ENCODE measurements around the gene LBH.

The LBH gene

DNA sequence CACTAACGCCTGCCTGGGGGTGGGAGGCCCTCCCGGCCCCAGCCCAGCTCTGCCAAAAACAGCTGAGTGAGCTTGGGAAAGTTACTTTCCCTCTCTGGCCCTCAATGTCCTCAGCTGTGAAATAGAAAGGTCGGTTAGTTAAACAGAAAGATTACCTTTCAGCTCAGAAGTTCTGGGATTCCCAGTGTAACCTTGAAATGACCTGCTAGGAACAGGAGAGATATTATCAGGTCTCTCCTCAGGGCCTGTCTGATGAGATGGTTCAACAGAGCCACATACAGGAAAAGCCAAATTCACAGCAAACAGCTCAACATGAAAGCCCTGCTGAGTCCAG is 68.8 kb downstream of the LBH start:
- TF ChIP-seq, protein P1, sequence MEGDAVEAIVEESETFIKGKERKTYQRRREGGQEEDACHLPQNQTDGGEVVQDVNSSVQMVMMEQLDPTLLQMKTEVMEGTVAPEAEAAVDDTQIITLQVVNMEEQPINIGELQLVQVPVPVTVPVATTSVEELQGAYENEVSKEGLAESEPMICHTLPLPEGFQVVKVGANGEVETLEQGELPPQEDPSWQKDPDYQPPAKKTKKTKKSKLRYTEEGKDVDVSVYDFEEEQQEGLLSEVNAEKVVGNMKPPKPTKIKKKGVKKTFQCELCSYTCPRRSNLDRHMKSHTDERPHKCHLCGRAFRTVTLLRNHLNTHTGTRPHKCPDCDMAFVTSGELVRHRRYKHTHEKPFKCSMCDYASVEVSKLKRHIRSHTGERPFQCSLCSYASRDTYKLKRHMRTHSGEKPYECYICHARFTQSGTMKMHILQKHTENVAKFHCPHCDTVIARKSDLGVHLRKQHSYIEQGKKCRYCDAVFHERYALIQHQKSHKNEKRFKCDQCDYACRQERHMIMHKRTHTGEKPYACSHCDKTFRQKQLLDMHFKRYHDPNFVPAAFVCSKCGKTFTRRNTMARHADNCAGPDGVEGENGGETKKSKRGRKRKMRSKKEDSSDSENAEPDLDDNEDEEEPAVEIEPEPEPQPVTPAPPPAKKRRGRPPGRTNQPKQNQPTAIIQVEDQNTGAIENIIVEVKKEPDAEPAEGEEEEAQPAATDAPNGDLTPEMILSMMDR (IDR thresholded peaks at IDR 0.05; ENCODE audit: insufficient read depth, missing control alignments) = no peak
- FAIRE-seq (no peak), DNase-seq (ENCODE audit: insufficient read length, low spot score) (no peak)

DNA sequence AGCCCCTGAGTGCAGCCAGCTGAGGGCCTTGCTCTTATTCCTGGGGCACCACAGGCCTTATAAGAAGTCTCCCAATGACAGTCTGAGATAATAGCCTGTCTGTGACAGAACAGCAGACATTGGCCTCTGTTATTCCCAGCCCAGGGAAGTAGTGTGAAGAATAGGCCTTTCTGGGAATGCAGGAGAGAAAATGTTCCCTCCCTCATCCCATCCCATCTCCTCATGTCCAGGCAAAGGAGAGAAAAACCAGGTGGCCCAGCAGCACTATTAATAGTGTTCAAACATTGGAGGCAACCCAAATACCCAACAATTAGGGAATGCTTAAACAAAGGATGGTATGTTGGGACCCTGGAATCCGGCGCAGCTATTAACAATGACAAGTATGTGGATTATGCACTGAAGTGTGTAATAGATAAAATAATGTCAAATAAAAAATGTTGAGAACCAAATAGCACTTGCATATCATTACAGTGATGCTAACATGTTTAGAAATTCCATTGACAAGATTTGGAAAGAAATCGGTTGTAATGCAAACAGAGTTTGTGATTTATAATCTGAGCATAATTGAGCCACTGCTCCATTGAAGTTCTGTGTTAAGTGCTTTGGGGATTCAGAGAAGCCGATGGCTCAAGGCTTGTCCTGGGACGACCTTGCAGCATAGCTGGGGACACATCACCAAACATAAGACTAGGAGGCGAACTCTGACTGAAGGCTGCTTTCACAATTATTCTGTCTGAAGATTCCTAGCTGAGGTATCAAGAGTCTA is 69.3 kb downstream of the LBH start:
- TF ChIP-seq, protein P1 (IDR thresholded peaks at IDR 0.05; ENCODE audit: insufficient read depth, missing control alignments) = no peak
- FAIRE-seq (no peak), DNase-seq (ENCODE audit: insufficient read length, low spot score) (no peak)

DNA sequence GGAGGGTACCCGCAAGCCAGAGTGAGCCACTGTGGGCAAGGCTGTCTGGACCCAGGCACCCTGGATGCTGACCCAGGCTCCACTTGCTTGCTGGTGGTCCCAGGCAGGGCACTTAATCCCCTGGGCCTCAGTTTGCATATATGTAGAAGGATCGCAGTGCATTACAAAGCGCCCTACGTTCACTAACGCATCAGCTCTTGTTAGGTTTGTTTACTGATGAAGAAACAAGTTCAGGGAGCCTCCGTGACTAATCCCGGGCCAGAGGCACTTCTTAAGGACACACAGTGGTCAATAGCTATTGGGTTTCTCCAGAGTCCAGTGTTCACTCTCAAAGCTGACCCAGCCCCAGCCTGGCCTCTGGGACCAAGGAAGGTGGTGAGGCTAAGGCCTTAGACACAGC is 70.2 kb downstream of the LBH start:
- TF ChIP-seq, protein P1 (IDR thresholded peaks at IDR 0.05; ENCODE audit: insufficient read depth, missing control alignments) = no peak
- DNase-seq (ENCODE audit: insufficient read length, low spot score) (no peak), FAIRE-seq (no peak)

DNA sequence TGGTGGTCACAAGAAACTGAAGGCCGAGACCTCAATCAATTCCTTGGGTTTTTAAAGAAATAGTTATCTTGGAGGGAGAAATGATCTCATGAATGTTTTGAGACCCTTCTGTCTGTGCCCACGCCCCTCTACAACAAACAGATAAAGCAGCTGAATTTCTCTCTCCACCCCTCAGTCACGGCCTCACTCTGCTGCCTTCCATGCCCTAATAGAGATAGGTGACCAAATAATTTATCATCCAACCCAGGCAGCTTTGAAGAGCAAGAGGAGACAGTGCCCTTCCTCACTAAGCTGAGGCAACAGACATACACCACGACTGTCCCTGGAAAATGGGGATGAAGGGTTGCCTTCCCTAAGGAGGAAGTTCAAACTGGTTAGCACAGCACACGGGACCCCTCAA is 71.2 kb downstream of the LBH start:
- DNase-seq (ENCODE audit: insufficient read length, low spot score) (no peak), FAIRE-seq (no peak)
- TF ChIP-seq, protein P1 (IDR thresholded peaks at IDR 0.05; ENCODE audit: insufficient read depth, missing control alignments) = no peak

DNA sequence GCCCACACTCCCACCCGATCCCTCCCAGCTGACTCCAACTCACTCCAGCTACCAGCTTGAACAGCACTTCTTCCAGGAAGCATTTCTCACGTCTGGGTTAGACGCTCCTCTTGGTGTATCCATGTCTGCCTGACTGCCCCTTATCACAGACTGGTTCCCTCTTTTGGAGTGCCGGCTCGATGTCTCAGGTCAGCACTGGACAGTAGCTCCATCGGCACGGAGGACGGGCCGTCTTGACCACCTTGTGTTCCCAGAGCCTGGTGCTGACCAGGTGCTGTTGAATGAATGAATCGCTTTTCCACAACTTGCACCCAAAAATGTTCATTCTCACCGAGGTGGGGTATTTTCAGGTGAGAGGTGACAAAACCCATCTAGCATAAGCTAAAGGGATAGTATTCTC is 71.8 kb downstream of the LBH start:
- no peak for FAIRE-seq
- DNase-seq (ENCODE audit: insufficient read length, low spot score) = no peak

DNA sequence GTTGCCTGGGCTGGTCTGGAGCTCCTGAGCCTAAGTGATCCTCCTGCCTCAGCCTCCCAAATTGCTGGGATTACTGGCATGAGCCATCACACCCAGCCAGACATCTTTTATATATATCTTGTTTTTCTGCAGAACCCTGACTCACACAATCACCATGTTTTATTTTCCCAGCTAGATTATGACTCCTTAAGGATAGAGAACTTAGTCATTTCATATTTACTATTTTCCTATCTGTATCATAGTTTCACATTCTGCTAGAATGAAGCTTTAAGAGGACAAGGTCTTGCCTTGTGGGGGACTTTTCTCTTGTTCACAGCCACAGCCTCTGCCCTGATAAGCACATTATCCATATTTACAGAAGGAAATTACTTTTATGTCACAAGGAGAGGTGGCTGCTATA is 73.9 kb downstream of the LBH start:
- no peak for FAIRE-seq
- TF ChIP-seq, protein P1 (IDR thresholded peaks at IDR 0.05; ENCODE audit: insufficient read depth, missing control alignments) = no peak
- DNase-seq (ENCODE audit: insufficient read length, low spot score) = no peak

More for the DNA sequence above, 71.8 kb downstream of the LBH start:
- TF ChIP-seq, protein P1 (IDR thresholded peaks at IDR 0.05; ENCODE audit: insufficient read depth, missing control alignments) = no peak

DNA sequence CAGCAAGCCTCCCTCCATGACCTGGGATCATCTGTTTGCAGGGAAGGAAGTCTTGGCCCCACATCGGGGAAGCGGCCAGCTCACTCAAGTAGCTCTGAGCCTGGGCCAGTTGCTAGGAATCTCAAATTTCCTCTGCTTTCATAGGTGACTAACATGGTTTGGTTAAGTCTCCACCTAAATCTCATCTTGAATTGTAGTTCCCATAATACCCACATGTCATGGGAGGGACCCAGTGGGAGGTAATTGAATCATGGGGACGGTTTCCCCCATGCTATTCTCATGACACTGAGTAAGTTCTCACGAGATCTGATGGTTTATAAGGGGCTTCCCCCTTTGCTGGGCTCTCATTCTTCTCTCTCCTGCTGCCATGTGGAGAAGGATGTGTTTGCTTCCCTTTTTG is 75.2 kb downstream of the LBH start:
- TF ChIP-seq, protein P1 (IDR thresholded peaks at IDR 0.05; ENCODE audit: insufficient read depth, missing control alignments) = no peak
- DNase-seq (ENCODE audit: insufficient read length, low spot score) = no peak
- no peak for FAIRE-seq

Data from D721Med (cell line).